GM12878 (cell line): Measurements from ENCODE around the gene PRAMEF18. TPM values are rescaled to one million over a fixed set of nuclear protein-coding genes. Genes with fewer than 3 reads are reported as not detected.
"Not testable (repeated sequence)": the region's sequence is repeated elsewhere in the genome, so short reads cannot be mapped to it uniquely, and the experiment has no call there.

ENCODE experiments used
- ATAC-seq: fragments of 200-7000 bp; cut with Tn5 transposase; 3 replicates; pipeline ENCODE4 v1.9.1; 2020; ENCODE audit warnings: mild to moderate bottlenecking, moderate library complexity
- BruUV-seq: library from RNA; stranded (reverse); fragments of 400-500 nt; replicated peaks from 2 replicates; lab custom pipeline; 2021; lab: Mats Ljungman, UMichigan
- CTCF ChIA-PET: fragments of 300-600 bp; sonication (Branson Sonifier 250); formaldehyde crosslinking; extraction: SDS; loops from one replicate; lab custom pipeline; 2021; ENCODE audit warnings: inconsistent platforms; lab: Yijun Ruan, JAX
- POLR2A ChIA-PET: fragments of 350-600 bp; formaldehyde crosslinking; extraction: SDS; loops from one replicate; lab custom pipeline; 2021; ENCODE audit warnings: inconsistent platforms; lab: Charles Lee
- RAD21 ChIA-PET: fragments of 300-600 bp; sonication (Branson Sonifier 250); formaldehyde crosslinking; loops from one replicate; lab custom pipeline; 2023; ENCODE audit warnings: antibody characterized with exemption; ENCODE audit not compliant: unreplicated experiment; lab: Charles Lee
- SMC1A ChIA-PET: fragments of 300-600 bp; sonication (Branson Sonifier 250); formaldehyde crosslinking; loops from one replicate; lab custom pipeline; 2023; ENCODE audit not compliant: unreplicated experiment, uncharacterized antibody; lab: Charles Lee
- DNase-seq: peaks from one replicate; pipeline ENCODE4 v3.0.0-alpha.2; 2011; ENCODE audit warnings: low read depth, low spot score
- FAIRE-seq: peaks from 3 replicates; lab custom pipeline; 2011; peaks lifted over from hg19 to GRCh38; lab: Jason Lieb, UNC
- H2AFZ ChIP-seq: 2 replicates; pipeline ENCODE4 v1.6.0; 2011; ENCODE audit warnings: low read depth, low read length, control low read depth; ENCODE audit not compliant: control insufficient read depth
- H3K27ac ChIP-seq: 2 replicates; pipeline ENCODE4 v1.5.1; 2011; ENCODE audit warnings: control low read depth; ENCODE audit not compliant: control insufficient read depth, insufficient read depth
- H3K27me3 ChIP-seq, 2 experiments: replicated peaks in 1 of 2; 2 replicates each; pipeline versions ENCODE4 v1.6.0 to v1.6.1; 2011; ENCODE audit warnings: low read length in 1 of 2; ENCODE audit not compliant: control insufficient read depth in 2 of 2, insufficient read depth in 2 of 2
- H3K36me3 ChIP-seq, 2 experiments: 2 replicates each; pipeline ENCODE4 v1.5.1; 2011; ENCODE audit warnings: low read length in 1 of 2; ENCODE audit not compliant: control insufficient read depth in 2 of 2, insufficient read depth in 2 of 2
- H3K4me1 ChIP-seq: 2 replicates; pipeline ENCODE4 v1.6.1; 2011; ENCODE audit warnings: mild to moderate bottlenecking, low read length, moderate library complexity, mixed read lengths; ENCODE audit not compliant: control insufficient read depth, insufficient read depth
- H3K4me2 ChIP-seq: 2 replicates; pipeline ENCODE4 v1.6.0; 2011; ENCODE audit warnings: control low read depth; ENCODE audit not compliant: control insufficient read depth, insufficient read depth
- H3K4me3 ChIP-seq: fragments of 200-600 bp; sonication (generic); 2 replicates; pipeline ENCODE4 v1.5.1; 2016
- H3K79me2 ChIP-seq: 2 replicates; pipeline ENCODE4 v1.6.0; 2011; ENCODE audit warnings: low read length; ENCODE audit not compliant: control insufficient read depth, insufficient read depth
- H3K9ac ChIP-seq: 2 replicates; pipeline ENCODE4 v1.8.0; 2011; ENCODE audit warnings: low read length, control low read depth, mixed read lengths; ENCODE audit not compliant: control insufficient read depth, insufficient read depth
- H3K9me3 ChIP-seq: replicated peaks from 3 replicates; pipeline ENCODE4 v1.5.1; 2011; ENCODE audit warnings: mild to moderate bottlenecking, low read length; ENCODE audit not compliant: control insufficient read depth, insufficient read depth
- H4K20me1 ChIP-seq: 2 replicates; pipeline ENCODE4 v1.6.0; 2011; ENCODE audit not compliant: control insufficient read depth, insufficient read depth
- WGBS: methylation state at CpG from one replicate; pipeline ENCODE4 v1.1.6; 2016; ENCODE audit warnings: low lambda C conversion rate; ENCODE audit not compliant: insufficient replicate concordance, insufficient coverage; ENCODE audit errors: missing lambda C conversion rate; 5-methylcytosine and 5-hydroxymethylcytosine counted together
- in situ Hi-C: fragments of 300-500 bp; cut with MboI; formaldehyde crosslinking; loops from 9 replicates; pipeline ENCODE4 v1.14.3; 2018; ENCODE audit warnings: mixed read lengths
- intact Hi-C: fragments of 100-400 bp; cut with micrococcal nuclease; formaldehyde crosslinking; loops from one replicate; pipeline ENCODE4 v1.14.2; 2022; ENCODE audit not compliant: unreplicated experiment
- polyA plus RNA-seq, 11 experiments: library from polyadenylated mRNA; depleted of rRNA in 4 of 11; unstranded in 6 of 11; stranded (reverse) in 5 of 11; fragments of >200 nt; fragmentation: Nextera tagmentation in 4 of 11; fragmentation: Illumina TruSeq in 1 of 11; extraction: Ambion mirVana in 4 of 11; extraction: Trizol in 1 of 11; gene quantifications; 1 replicate in 1 of 11; 2 replicates in 10 of 11; pipeline versions ENCODE4 v1.2.1 to v1.2.3, GENCODE V29; 2011 to 2016; ENCODE audit warnings: inconsistent platforms in 2 of 11, missing spikeins in 2 of 11, low read depth in 1 of 11
- total RNA-seq, 4 experiments: library from RNA; depleted of rRNA in 3 of 4; stranded (reverse); fragments of >200 nt in 3 of 4; fragmentation: Illumina TruSeq in 1 of 4; extraction: Trizol in 1 of 4; gene quantifications; 2 replicates each; pipeline versions ENCODE4 v1.2.1 to v1.2.3, GENCODE V29; 2013 to 2021

Gene PRAMEF18
- total and polyA plus RNA-seq, 10 of the 15 experiments (the other 5 are each of a cell fraction or from before 2014, with no cell fraction given): not detected

- H3K27ac ChIP-seq, H3K9me3 ChIP-seq, H3K4me1 ChIP-seq, ATAC-seq, RAD21 ChIA-PET, intact Hi-C loops, DNase-seq, H3K4me2 ChIP-seq, H2AFZ ChIP-seq, POLR2A ChIA-PET, BruUV-seq, CTCF ChIA-PET, H3K4me3 ChIP-seq, H3K27me3 ChIP-seq, H3K9ac ChIP-seq, H3K36me3 ChIP-seq, FAIRE-seq, H4K20me1 ChIP-seq, H3K79me2 ChIP-seq: not testable (repeated sequence)
- in situ Hi-C loops: loop anchor here (25.0 kb wide), 2 partner anchors 420 to 695 kb away; no protein-coding TSS in a partner anchor
- SMC1A ChIA-PET: interaction anchor here (0.6 kb wide), 1 partner anchor 1255 kb away, joined by 3 read pairs; no protein-coding TSS in a partner anchor
- 0% methylated on average over 2 of the region's 2 CpGs for WGBS
Measured at GRCh38 chr1:13232056-13232455, 6.1 kb upstream of the PRAMEF18 start.

GRCh38 chr1:13231061-13231750, 5.3 kb upstream of the PRAMEF18 start:
- WGBS: 39% methylated on average over 7 of the region's 7 CpGs
- H3K27me3 ChIP-seq, H3K9me3 ChIP-seq, H3K79me2 ChIP-seq, H3K4me2 ChIP-seq, CTCF ChIA-PET, H3K9ac ChIP-seq, FAIRE-seq, BruUV-seq, intact Hi-C loops, H4K20me1 ChIP-seq, H3K4me1 ChIP-seq, H3K4me3 ChIP-seq, SMC1A ChIA-PET, H2AFZ ChIP-seq, H3K36me3 ChIP-seq, ATAC-seq, RAD21 ChIA-PET, POLR2A ChIA-PET, H3K27ac ChIP-seq, DNase-seq: not testable (repeated sequence)
- in situ Hi-C loops: loop anchor here (25.0 kb wide), 2 partner anchors 419 to 694 kb away; no protein-coding TSS in a partner anchor

- H4K20me1 ChIP-seq, BruUV-seq, H3K4me2 ChIP-seq, intact Hi-C loops, SMC1A ChIA-PET, H3K27ac ChIP-seq, H3K9me3 ChIP-seq, POLR2A ChIA-PET, H3K4me3 ChIP-seq, ATAC-seq, H3K9ac ChIP-seq, H3K79me2 ChIP-seq, RAD21 ChIA-PET, H3K36me3 ChIP-seq, DNase-seq, H2AFZ ChIP-seq, CTCF ChIA-PET, FAIRE-seq, H3K4me1 ChIP-seq, H3K27me3 ChIP-seq: not testable (repeated sequence)
- in situ Hi-C loops: loop anchor here (25.0 kb wide), 2 partner anchors 418 to 693 kb away; no protein-coding TSS in a partner anchor
- 14% methylated on average over 2 of the region's 2 CpGs for WGBS
Measured at GRCh38 chr1:13230601-13231000, 4.6 kb upstream of the PRAMEF18 start.

- in situ Hi-C loops: loop anchor here (25.0 kb wide), 2 partner anchors 418 to 693 kb away; no protein-coding TSS in a partner anchor
- POLR2A ChIA-PET: not testable (repeated sequence)
Measured at GRCh38 chr1:13230096-13230495, 4.1 kb upstream of the PRAMEF18 start.

More at GRCh38 chr1:13230096-13230495, 4.1 kb upstream of the PRAMEF18 start:
- SMC1A ChIA-PET, BruUV-seq, H4K20me1 ChIP-seq, H3K27ac ChIP-seq, H3K4me1 ChIP-seq, H3K4me3 ChIP-seq, ATAC-seq, DNase-seq, H3K36me3 ChIP-seq, H3K4me2 ChIP-seq, FAIRE-seq, H3K9me3 ChIP-seq, CTCF ChIA-PET, H2AFZ ChIP-seq, RAD21 ChIA-PET, intact Hi-C loops, H3K79me2 ChIP-seq, H3K27me3 ChIP-seq, H3K9ac ChIP-seq: not testable (repeated sequence)
- WGBS: 24% methylated on average over 5 of the region's 5 CpGs
